Transverse colon (tissue), 4 donors: Measurements from ENCODE around the gene DNHD1.

Experiments used
- EP300 ChIP-seq: sonication (generic); formaldehyde crosslinking; IDR thresholded peaks from one replicate; pipeline ENCODE4 v1.6.1; 2017; ENCODE audit warnings: antibody characterized with exemption, low read depth
- POLR2A ChIP-seq: fragments of 450-650 bp; IDR thresholded peaks from one replicate; pipeline ENCODE4 v1.6.1; 2016; ENCODE audit warnings: antibody characterized with exemption, mild to moderate bottlenecking, moderate library complexity
- POLR2AphosphoS5 ChIP-seq, 3 donors: sonication (generic); formaldehyde crosslinking; IDR thresholded peaks; one replicate each; pipeline ENCODE4 v1.6.1; 2016; ENCODE audit warnings: antibody characterized with exemption in 3 of 3
- TF ChIP-seq, protein P1 (sequence below), 5 experiments: fragments of 200-600 bp in 3 of 5; fragments of 450-650 bp in 2 of 5; sonication (generic) in 3 of 5; IDR thresholded peaks; 1 replicate in 2 of 5; 2 replicates in 3 of 5; pipeline ENCODE4 v1.5.1; 2016 to 2017; ENCODE audit warnings: antibody characterized with exemption in 5 of 5, inconsistent platforms in 3 of 5, mild to moderate bottlenecking in 2 of 5, moderate library complexity in 1 of 5

- no peak for TF ChIP-seq POLR2A
- TF ChIP-seq, protein P1, sequence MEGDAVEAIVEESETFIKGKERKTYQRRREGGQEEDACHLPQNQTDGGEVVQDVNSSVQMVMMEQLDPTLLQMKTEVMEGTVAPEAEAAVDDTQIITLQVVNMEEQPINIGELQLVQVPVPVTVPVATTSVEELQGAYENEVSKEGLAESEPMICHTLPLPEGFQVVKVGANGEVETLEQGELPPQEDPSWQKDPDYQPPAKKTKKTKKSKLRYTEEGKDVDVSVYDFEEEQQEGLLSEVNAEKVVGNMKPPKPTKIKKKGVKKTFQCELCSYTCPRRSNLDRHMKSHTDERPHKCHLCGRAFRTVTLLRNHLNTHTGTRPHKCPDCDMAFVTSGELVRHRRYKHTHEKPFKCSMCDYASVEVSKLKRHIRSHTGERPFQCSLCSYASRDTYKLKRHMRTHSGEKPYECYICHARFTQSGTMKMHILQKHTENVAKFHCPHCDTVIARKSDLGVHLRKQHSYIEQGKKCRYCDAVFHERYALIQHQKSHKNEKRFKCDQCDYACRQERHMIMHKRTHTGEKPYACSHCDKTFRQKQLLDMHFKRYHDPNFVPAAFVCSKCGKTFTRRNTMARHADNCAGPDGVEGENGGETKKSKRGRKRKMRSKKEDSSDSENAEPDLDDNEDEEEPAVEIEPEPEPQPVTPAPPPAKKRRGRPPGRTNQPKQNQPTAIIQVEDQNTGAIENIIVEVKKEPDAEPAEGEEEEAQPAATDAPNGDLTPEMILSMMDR (IDR thresholded peaks at IDR 0.05) = no peak
- no peak for TF ChIP-seq EP300
- TF ChIP-seq POLR2AphosphoS5 (IDR thresholded peaks at IDR 0.05) = no peak
Measured at GRCh38 chr11:6617315-6617781, 120.3 kb downstream of the DNHD1 start.
